D721Med (cell line): ENCODE data around the gene RAB34.

Source experiments
- DNase-seq: peaks from one replicate; pipeline ENCODE4 v3.0.0; 2011; ENCODE audit warnings: low spot score; ENCODE audit not compliant: insufficient read length
- FAIRE-seq: peaks from 2 replicates; lab custom pipeline; 2011; peaks lifted over from hg19 to GRCh38; lab: Jason Lieb, UNC
- TF ChIP-seq, protein P1 (sequence below): IDR thresholded peaks from 2 replicates; pipeline ENCODE4 v1.5.1; 2012; ENCODE audit warnings: mild to moderate bottlenecking, control low read depth; ENCODE audit not compliant: insufficient read depth; ENCODE audit errors: missing control alignments

Gene RAB34

GRCh38 chr17:28710861-28711722, 6.6 kb downstream of the RAB34 start:
- TF ChIP-seq, protein P1, sequence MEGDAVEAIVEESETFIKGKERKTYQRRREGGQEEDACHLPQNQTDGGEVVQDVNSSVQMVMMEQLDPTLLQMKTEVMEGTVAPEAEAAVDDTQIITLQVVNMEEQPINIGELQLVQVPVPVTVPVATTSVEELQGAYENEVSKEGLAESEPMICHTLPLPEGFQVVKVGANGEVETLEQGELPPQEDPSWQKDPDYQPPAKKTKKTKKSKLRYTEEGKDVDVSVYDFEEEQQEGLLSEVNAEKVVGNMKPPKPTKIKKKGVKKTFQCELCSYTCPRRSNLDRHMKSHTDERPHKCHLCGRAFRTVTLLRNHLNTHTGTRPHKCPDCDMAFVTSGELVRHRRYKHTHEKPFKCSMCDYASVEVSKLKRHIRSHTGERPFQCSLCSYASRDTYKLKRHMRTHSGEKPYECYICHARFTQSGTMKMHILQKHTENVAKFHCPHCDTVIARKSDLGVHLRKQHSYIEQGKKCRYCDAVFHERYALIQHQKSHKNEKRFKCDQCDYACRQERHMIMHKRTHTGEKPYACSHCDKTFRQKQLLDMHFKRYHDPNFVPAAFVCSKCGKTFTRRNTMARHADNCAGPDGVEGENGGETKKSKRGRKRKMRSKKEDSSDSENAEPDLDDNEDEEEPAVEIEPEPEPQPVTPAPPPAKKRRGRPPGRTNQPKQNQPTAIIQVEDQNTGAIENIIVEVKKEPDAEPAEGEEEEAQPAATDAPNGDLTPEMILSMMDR: no peak
- no peak for FAIRE-seq
- peak; percentile 95 for DNase-seq

- TF ChIP-seq, protein P1: no peak
- FAIRE-seq (no peak), DNase-seq (no peak)
Measured at GRCh38 chr17:28707339-28707720, 10.3 kb downstream of the RAB34 start.

DNA sequence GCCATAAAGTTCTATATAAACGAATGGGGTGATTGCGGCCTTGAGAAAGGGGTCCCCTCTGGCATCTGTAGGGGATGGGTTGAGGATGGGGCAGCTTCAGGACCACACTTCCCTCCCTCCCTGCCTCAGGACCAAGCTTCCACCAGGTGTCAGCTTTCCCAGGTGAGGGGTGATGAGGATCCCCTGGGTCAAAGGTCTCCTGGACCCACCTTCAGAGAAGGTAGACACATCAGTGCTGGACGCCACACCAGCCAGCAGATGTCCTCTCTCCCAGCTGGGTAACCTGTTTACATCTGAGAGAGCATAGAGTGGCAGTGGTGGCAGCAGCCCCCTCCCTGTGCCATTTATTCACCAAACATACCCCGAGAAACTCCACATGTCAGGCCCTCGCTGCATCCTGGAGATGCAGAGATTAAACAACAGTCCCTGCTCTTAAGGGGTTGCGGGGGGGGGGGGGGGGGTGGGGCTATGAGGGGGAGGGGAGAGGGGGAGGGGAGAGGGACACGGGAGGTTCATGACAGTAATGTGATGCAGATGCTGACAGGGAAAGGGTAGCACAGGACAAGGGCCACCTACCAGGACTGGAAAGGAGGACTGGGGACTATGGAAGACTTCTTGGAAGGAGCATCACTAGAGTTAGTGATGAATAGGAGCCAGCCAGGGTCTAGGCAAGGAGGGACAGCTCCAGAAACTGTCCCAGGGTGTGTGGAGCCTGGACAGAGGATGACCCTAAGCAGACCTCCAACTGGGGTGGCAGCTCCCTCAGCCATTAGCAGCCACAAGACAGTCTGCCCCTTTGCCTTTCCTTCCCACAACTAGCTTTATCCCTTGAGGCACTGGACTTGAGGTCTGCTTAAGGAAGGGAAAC, 11.0 kb downstream of the RAB34 start:
- DNase-seq (no peak), FAIRE-seq (no peak)
- TF ChIP-seq, protein P1: no peak

- FAIRE-seq (no peak), DNase-seq (no peak)
- TF ChIP-seq, protein P1: no peak
Measured at GRCh38 chr17:28705728-28706334, 11.8 kb downstream of the RAB34 start.

- TF ChIP-seq, protein P1: no peak
- DNase-seq: no peak
- no peak for FAIRE-seq
Measured at GRCh38 chr17:28705074-28705659, 12.5 kb downstream of the RAB34 start.

DNA sequence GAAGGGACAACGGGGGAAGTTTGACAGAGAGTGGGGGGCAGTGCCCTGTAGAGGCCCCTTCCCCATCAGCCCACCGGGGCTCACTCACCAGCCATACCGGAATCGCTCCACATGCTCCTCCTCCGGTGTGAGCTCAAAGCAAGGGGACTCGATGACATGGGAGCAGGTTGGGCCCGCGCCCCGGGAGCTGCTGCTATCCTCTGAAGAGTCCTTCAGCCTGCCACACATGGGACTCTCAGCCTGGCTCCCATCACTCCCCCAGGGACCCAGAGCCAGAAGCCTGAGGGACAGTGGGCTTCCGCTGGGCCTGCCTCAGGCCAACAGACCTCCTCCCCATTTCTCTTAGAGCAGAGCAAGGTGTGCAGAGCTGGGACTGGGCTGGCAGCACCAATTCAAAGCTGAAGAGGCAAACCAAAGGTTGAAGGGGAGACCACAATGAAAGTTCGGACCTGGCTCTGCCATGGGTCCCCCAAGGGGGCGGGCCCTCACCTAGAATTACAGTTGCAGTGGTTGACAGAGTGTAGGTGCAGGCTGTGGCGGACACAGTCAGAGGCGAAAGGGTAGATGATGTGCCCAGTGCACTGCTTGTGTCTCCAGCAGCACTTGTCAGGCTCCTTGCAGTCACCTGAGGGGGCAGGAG, 13.3 kb downstream of the RAB34 start:
- TF ChIP-seq, protein P1: no peak
- FAIRE-seq: no peak
- no peak for DNase-seq
